ENCODE data around the gene VAMP8. TPM values are rescaled to one million over a fixed set of nuclear protein-coding genes. Genes with fewer than 3 reads are reported as not detected.

The VAMP8 gene
- polyA plus RNA-seq (2013), result 284 TPM

- ChIA-PET POLR2A (interaction anchor here (1.0 to 1.3 kb wide), 6 partner anchors 10 to 124 kb away, joined by 3 to 9 read pairs (median 3); partner anchors contain the start of genes MAT2A and TMEM150A), CTCF (interaction anchor here (0.6 to 2.3 kb wide), 12 partner anchors 10 to 185 kb away, joined by 3 to 18 read pairs (median 4); partner anchors contain the start of genes RNF181 and TMEM150A)
- Histone ChIP-seq H3K9me3 (ENCODE audit: control extremely low read depth in 1 of 5, control insufficient read depth in 4 of 5, insufficient read depth in 2 of 5, low read depth in 1 of 5, low read length in 4 of 5) (no peaks in the 10 kb centered on the region), H3K4me1 (ENCODE audit: control extremely low read depth in 1 of 4, control insufficient read depth in 4 of 4, insufficient read depth in 4 of 4, low read length in 3 of 4) (peaks cover 12 to 52% (median 45%) of the 10 kb centered on the region in 4 experiments), H3K27me3 (replicated peaks in 2 of 5; ENCODE audit: control insufficient read depth in 4 of 5, insufficient read depth in 5 of 5, low read length in 4 of 5) (no peaks in the 10 kb centered on the region), H3K36me3 (ENCODE audit: control insufficient read depth in 4 of 4, insufficient read depth in 4 of 4, low read length in 3 of 4) (peaks cover 4 to 27% (median 15%) of the 10 kb centered on the region in 4 experiments), H3K27ac (ENCODE audit: insufficient read depth in 1 of 2, low read depth in 1 of 2, low read length in 2 of 2, poor library complexity in 1 of 2, severe bottlenecking in 2 of 2) (peak within 1 kb of the TSS; percentile 91 to 95), H3K4me3 (ENCODE audit: control insufficient read depth in 1 of 7, extremely low read depth in 1 of 7, insufficient read depth in 4 of 7, low read depth in 2 of 7, low read length in 6 of 7) (peak within 1 kb of the TSS; percentile 37 to 92 (median 72))
- peak in 2 of 3 donors; percentile 44 to 61 for DNase-seq
- 2% methylated on average over 8 of the region's 19 CpGs for WGBS (ENCODE audit: insufficient coverage)
Measured at GRCh38 chr2:85577386-85578242, at the start of gene VAMP8. Gene VAMP8 (plus strand): TSS chr2:85577586. CDS start chr2:85577647, 61 bp downstream.

- peaks cover 10 to 22% (median 19%) of the 10 kb centered on the region in 4 experiments for H3K4me1 ChIP-seq (ENCODE audit: control extremely low read depth in 1 of 4, control insufficient read depth in 4 of 4, insufficient read depth in 4 of 4, low read length in 3 of 4)
- H3K4me3 ChIP-seq (ENCODE audit: control insufficient read depth in 1 of 7, extremely low read depth in 1 of 7, insufficient read depth in 4 of 7, low read depth in 2 of 7, low read length in 6 of 7), result no peak overlapping the region
- ChIA-PET CTCF (no interaction called here), POLR2A (interaction anchor here (0.6 kb wide), 1 partner anchor 84 kb away, joined by 3 read pairs; the partner anchor contains the start of gene C2orf68)
- H3K27ac ChIP-seq (ENCODE audit: insufficient read depth in 1 of 2, low read depth in 1 of 2, low read length in 2 of 2, poor library complexity in 1 of 2, severe bottlenecking in 2 of 2), result no peak overlapping the region
- no peaks in the 10 kb centered on the region for H3K36me3 ChIP-seq (ENCODE audit: control insufficient read depth in 4 of 4, insufficient read depth in 4 of 4, low read length in 3 of 4)
- H3K27me3 ChIP-seq (replicated peaks in 2 of 5; ENCODE audit: control insufficient read depth in 4 of 5, insufficient read depth in 5 of 5, low read length in 4 of 5), result no peaks in the 10 kb centered on the region
- no peak for DNase-seq
- H3K9me3 ChIP-seq (ENCODE audit: control extremely low read depth in 1 of 5, control insufficient read depth in 4 of 5, insufficient read depth in 2 of 5, low read depth in 1 of 5, low read length in 4 of 5), result no peaks in the 10 kb centered on the region
Measured at GRCh38 chr2:85527787-85528186, 49.6 kb upstream of the VAMP8 start.

GRCh38 chr2:85528355-85528754 is 49.0 kb upstream of the VAMP8 start:
- ChIA-PET POLR2A (interaction anchor here (0.6 kb wide), 1 partner anchor 83 kb away, joined by 3 read pairs; the partner anchor contains the start of gene C2orf68), CTCF (no interaction called here)
- Histone ChIP-seq H3K36me3 (ENCODE audit: control insufficient read depth in 4 of 4, insufficient read depth in 4 of 4, low read length in 3 of 4) (no peaks in the 10 kb centered on the region), H3K9me3 (ENCODE audit: control extremely low read depth in 1 of 5, control insufficient read depth in 4 of 5, insufficient read depth in 2 of 5, low read depth in 1 of 5, low read length in 4 of 5) (no peaks in the 10 kb centered on the region), H3K4me3 (ENCODE audit: control insufficient read depth in 1 of 7, extremely low read depth in 1 of 7, insufficient read depth in 4 of 7, low read depth in 2 of 7, low read length in 6 of 7) (no peak overlapping the region), H3K4me1 (ENCODE audit: control extremely low read depth in 1 of 4, control insufficient read depth in 4 of 4, insufficient read depth in 4 of 4, low read length in 3 of 4) (peaks cover 10 to 22% (median 19%) of the 10 kb centered on the region in 4 experiments), H3K27me3 (replicated peaks in 2 of 5; ENCODE audit: control insufficient read depth in 4 of 5, insufficient read depth in 5 of 5, low read length in 4 of 5) (no peaks in the 10 kb centered on the region), H3K27ac (ENCODE audit: insufficient read depth in 1 of 2, low read depth in 1 of 2, low read length in 2 of 2, poor library complexity in 1 of 2, severe bottlenecking in 2 of 2) (no peak overlapping the region)
- WGBS (ENCODE audit: insufficient coverage), result 96% methylated on average over 2 of the region's 2 CpGs
- DNase-seq, result no peak

GRCh38 chr2:85529809-85530208 is 47.6 kb upstream of the VAMP8 start:
- no peak for DNase-seq
- WGBS (ENCODE audit: insufficient coverage), result no CpG with 5 or more reads among the region's 1 CpG
- Histone ChIP-seq H3K36me3 (ENCODE audit: control insufficient read depth in 4 of 4, insufficient read depth in 4 of 4, low read length in 3 of 4) (no peaks in the 10 kb centered on the region), H3K4me1 (ENCODE audit: control extremely low read depth in 1 of 4, control insufficient read depth in 4 of 4, insufficient read depth in 4 of 4, low read length in 3 of 4) (peaks cover 5 to 19% (median 16%) of the 10 kb centered on the region in 4 experiments), H3K27me3 (replicated peaks in 2 of 5; ENCODE audit: control insufficient read depth in 4 of 5, insufficient read depth in 5 of 5, low read length in 4 of 5) (no peaks in the 10 kb centered on the region), H3K9me3 (ENCODE audit: control extremely low read depth in 1 of 5, control insufficient read depth in 4 of 5, insufficient read depth in 2 of 5, low read depth in 1 of 5, low read length in 4 of 5) (no peaks in the 10 kb centered on the region), H3K4me3 (ENCODE audit: control insufficient read depth in 1 of 7, extremely low read depth in 1 of 7, insufficient read depth in 4 of 7, low read depth in 2 of 7, low read length in 6 of 7) (no peak overlapping the region), H3K27ac (ENCODE audit: insufficient read depth in 1 of 2, low read depth in 1 of 2, low read length in 2 of 2, poor library complexity in 1 of 2, severe bottlenecking in 2 of 2) (no peak overlapping the region)
- ChIA-PET POLR2A (no interaction called here), CTCF (interaction anchor here (0.6 to 28.0 kb wide), 3 partner anchors 9 to 101 kb away, joined by 3 to 584 read pairs (median 3); partner anchors contain the start of genes MAT2A and SH2D6)

- Histone ChIP-seq H3K4me3 (ENCODE audit: control insufficient read depth in 1 of 7, extremely low read depth in 1 of 7, insufficient read depth in 4 of 7, low read depth in 2 of 7, low read length in 6 of 7) (no peak overlapping the region), H3K4me1 (ENCODE audit: control extremely low read depth in 1 of 4, control insufficient read depth in 4 of 4, insufficient read depth in 4 of 4, low read length in 3 of 4) (peaks cover 5 to 19% (median 16%) of the 10 kb centered on the region in 4 experiments), H3K27ac (ENCODE audit: insufficient read depth in 1 of 2, low read depth in 1 of 2, low read length in 2 of 2, poor library complexity in 1 of 2, severe bottlenecking in 2 of 2) (no peak overlapping the region), H3K27me3 (replicated peaks in 2 of 5; ENCODE audit: control insufficient read depth in 4 of 5, insufficient read depth in 5 of 5, low read length in 4 of 5) (no peaks in the 10 kb centered on the region), H3K36me3 (ENCODE audit: control insufficient read depth in 4 of 4, insufficient read depth in 4 of 4, low read length in 3 of 4) (no peaks in the 10 kb centered on the region), H3K9me3 (ENCODE audit: control extremely low read depth in 1 of 5, control insufficient read depth in 4 of 5, insufficient read depth in 2 of 5, low read depth in 1 of 5, low read length in 4 of 5) (no peaks in the 10 kb centered on the region)
- DNase-seq, result no peak
- CTCF ChIA-PET, result interaction anchor here (0.9 to 28.0 kb wide), 3 partner anchors 13 to 103 kb away, joined by 3 to 584 read pairs (median 3); partner anchors contain the start of gene SH2D6
- POLR2A ChIA-PET, result interaction anchor here (0.6 kb wide), 1 partner anchor 60 kb away, joined by 4 read pairs; no protein-coding TSS in a partner anchor
- WGBS (ENCODE audit: insufficient coverage), result no CpG with 5 or more reads among the region's 2 CpGs
Measured at GRCh38 chr2:85531589-85531988, 45.8 kb upstream of the VAMP8 start.

GRCh38 chr2:85534099-85534498 is 43.3 kb upstream of the VAMP8 start:
- Histone ChIP-seq H3K27ac (ENCODE audit: insufficient read depth in 1 of 2, low read depth in 1 of 2, low read length in 2 of 2, poor library complexity in 1 of 2, severe bottlenecking in 2 of 2) (no peak overlapping the region), H3K4me1 (ENCODE audit: control extremely low read depth in 1 of 4, control insufficient read depth in 4 of 4, insufficient read depth in 4 of 4, low read length in 3 of 4) (peaks cover 14 to 37% (median 33%) of the 10 kb centered on the region in 4 experiments), H3K36me3 (ENCODE audit: control insufficient read depth in 4 of 4, insufficient read depth in 4 of 4, low read length in 3 of 4) (no peaks in the 10 kb centered on the region), H3K9me3 (ENCODE audit: control extremely low read depth in 1 of 5, control insufficient read depth in 4 of 5, insufficient read depth in 2 of 5, low read depth in 1 of 5, low read length in 4 of 5) (no peaks in the 10 kb centered on the region), H3K27me3 (replicated peaks in 2 of 5; ENCODE audit: control insufficient read depth in 4 of 5, insufficient read depth in 5 of 5, low read length in 4 of 5) (no peaks in the 10 kb centered on the region), H3K4me3 (ENCODE audit: control insufficient read depth in 1 of 7, extremely low read depth in 1 of 7, insufficient read depth in 4 of 7, low read depth in 2 of 7, low read length in 6 of 7) (no peak overlapping the region)
- ChIA-PET CTCF (interaction anchor here (0.9 to 28.0 kb wide), 7 partner anchors 10 to 106 kb away, joined by 3 to 584 read pairs (median 4); partner anchors contain the start of gene SH2D6), POLR2A (interaction anchor here (0.7 to 1.1 kb wide), 2 partner anchors 38 to 47 kb away, joined by 3 read pairs; no protein-coding TSS in a partner anchor)
- WGBS (ENCODE audit: insufficient coverage), result 80% methylated on average over 1 of the region's 3 CpGs
- no peak for DNase-seq
